ENCODE data around the gene NXT1.

The NXT1 gene

GRCh38 chr20:23358923-23359593 lies 8.5 kb downstream of the NXT1 start:
- FAIRE-seq (no peak), DNase-seq (ENCODE audit: insufficient read length, low spot score) (no peak)

- FAIRE-seq: no peak
- DNase-seq (ENCODE audit: insufficient read length, low spot score): no peak
These were observed 9.9 kb downstream of the NXT1 start for GRCh38 chr20:23360531-23360930.

GRCh38 chr20:23361119-23361475 lies 10.5 kb downstream of the NXT1 start:
- FAIRE-seq (no peak), DNase-seq (ENCODE audit: insufficient read length, low spot score) (no peak)

GRCh38 chr20:23361476-23362391 lies 11.1 kb downstream of the NXT1 start, which contains the start of gene GZF1:
GZF1 (plus strand) TSS chr20:23362182; CDS start chr20:23364384, 2,202 bp downstream.
- DNase-seq (ENCODE audit: insufficient read length, low spot score): peak; percentile 91
- FAIRE-seq: peak; percentile 88

DNA sequence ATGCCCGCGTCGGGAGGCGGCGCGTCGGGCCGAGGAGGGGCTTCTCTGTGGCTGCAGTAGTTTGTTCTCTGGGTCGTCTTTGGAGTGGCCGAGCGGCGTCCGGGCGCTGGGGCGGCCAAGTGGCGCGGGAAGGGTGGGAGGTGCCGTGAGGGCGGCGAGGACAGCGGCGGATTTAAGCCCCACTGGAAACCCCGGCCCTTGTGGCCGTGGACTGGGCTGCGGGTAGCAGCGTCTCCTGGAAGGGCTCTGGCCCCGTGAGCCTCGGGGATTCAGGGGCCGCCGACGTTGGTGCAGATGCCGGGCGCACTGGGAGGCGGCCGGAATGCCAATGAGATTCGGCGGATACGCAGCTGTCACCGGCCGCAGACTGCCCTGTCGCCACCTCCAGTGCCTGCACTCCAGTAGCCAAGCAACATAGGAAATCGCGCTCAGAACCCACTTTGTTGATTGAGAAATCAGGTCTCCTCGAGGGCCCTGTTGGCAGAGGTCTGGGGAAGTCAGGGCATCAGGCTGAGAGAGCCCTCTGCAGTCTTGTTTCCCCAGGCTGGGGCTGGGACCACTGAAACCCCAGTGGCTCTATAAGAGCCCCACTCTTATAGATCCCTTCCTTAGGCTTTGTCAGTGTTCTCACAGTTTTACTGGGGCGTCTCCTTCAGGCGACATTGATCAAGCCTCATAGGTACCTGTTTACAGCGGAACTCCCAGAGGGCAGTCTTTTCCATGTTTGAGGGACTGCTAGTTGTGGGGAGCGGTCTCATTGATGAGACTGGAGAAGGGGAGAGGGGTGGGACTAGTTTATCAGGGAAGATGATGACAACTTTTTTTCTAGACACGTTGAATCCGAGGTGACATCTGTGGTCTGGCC lies 12.0 kb downstream of the NXT1 start:
- no peak for DNase-seq (ENCODE audit: insufficient read length, low spot score)

DNA sequence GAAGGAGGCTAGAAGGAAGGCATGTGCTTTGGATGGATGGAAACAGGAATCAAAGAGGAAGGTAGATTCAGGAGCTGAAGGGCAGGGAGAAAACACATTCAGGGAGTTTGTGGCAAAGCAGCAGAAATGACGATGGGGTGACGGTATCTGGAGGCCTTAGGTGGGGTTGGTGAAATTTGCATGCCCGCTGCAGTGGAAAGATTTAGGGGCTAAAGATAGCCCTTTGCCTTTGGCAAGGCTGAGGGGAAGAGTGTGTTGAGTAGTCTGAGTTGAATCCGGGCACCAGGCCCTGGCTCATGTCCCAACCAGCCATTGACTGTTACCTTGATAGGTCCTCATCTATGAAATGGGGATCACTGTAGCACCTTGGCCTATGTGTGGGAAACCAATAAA lies 12.7 kb downstream of the NXT1 start:
- no peak for FAIRE-seq

More for the DNA sequence above, 12.0 kb downstream of the NXT1 start:
- FAIRE-seq: no peak

GRCh38 chr20:23365390-23366165 lies 15.0 kb downstream of the NXT1 start:
- FAIRE-seq (no peak), DNase-seq (ENCODE audit: insufficient read length, low spot score) (no peak)

More for the DNA sequence above, 12.7 kb downstream of the NXT1 start:
- DNase-seq (ENCODE audit: insufficient read length, low spot score): no peak

DNA sequence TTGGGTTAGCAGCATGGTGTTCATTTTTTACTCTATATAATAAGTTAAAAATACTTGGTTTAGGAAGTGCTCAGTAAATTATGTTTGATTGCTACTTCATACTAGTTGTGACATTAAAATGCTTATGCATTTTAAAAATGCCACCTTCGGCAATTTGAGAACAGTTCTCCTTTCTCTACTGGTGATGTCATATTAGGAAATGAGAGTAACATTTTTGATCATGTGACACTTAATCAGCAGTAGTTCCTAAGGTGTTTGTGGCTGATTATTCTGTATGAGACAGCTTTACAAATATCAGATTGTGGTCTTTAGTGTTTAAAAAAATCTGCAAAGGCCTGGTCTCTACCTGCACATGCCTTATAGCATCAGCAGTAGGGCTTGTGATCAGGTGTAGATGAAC lies 15.8 kb downstream of the NXT1 start:
- DNase-seq (ENCODE audit: insufficient read length, low spot score) (no peak), FAIRE-seq (no peak)

DNA sequence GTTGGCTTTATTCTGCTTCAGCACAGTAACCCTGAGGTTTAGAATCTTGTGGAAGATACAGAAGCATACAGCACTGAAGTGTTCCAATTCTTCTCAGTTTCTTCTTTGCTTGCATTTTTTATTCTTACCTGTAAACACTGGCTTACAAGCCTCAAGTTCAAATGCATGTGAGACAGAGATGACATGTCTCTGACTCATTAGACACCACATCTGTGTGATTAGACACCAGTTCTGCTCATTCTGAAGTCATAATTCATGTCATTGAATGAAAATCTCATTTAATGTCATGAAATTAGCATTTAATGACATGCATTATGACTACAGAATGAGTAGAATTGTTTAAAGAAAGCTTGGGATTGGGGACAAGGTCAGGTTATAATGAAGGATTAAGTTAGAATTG lies 17.2 kb downstream of the NXT1 start:
- DNase-seq (ENCODE audit: insufficient read length, low spot score) (no peak), FAIRE-seq (no peak)

GRCh38 chr20:23368316-23369071 lies 17.9 kb downstream of the NXT1 start:
- DNase-seq (ENCODE audit: insufficient read length, low spot score): no peak
- no peak for FAIRE-seq

DNA sequence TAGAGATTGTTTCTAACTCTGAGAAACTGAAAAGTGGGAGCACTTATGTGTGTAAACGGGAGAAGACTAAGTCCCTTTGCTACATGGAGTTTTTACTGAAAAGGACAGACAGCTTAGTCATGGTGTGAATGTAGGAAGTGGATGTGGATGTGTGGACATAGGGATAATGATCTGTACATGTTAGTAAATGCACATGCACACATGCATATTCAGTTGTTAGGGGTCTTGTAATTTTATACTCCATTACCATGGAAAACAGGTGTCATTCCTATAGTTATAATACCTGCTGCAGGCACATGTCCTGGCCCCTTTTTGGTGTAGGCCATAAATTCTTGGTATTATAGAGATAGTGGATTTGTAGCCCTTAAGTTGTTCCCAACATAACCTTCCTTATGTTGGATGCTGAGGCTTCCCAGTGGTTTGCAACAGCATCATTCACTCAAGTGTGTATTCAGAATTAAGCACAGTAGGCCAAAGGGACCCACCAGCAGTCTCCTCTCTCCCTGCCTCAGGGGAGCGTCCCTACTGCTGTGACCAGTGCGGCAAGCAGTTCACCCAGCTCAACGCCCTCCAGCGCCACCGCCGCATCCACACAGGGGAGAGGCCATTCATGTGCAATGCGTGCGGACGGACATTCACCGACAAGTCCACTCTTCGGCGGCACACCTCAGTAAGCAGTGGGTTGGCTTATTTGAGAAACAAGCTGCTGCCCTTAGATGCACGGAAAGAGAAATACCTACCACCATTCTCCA lies 18.7 kb downstream of the NXT1 start:
- FAIRE-seq: no peak
- DNase-seq (ENCODE audit: insufficient read length, low spot score): no peak

DNA sequence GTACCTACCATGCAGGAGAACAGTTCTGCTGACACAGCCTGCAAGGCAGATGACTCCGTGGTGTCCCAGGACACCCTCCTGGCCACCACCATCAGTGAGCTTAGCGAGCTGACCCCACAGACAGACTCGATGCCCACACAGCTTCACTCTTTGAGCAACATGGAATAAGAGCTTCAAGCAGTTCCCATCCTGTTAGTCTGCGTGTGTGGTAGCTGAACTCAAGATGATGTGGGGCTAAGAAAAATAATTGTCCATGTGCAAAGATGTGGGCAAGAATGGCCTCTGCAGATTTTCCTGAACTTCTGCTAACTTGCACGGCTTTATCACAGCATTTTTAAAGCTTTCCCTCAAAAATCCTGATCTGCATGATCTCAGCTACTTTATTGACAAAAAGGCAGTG lies 19.7 kb downstream of the NXT1 start:
- DNase-seq (ENCODE audit: insufficient read length, low spot score) (no peak), FAIRE-seq (no peak)

GRCh38 chr20:23370873-23371272 lies 20.3 kb downstream of the NXT1 start:
- FAIRE-seq (no peak), DNase-seq (ENCODE audit: insufficient read length, low spot score) (no peak)

- FAIRE-seq: no peak
- DNase-seq (ENCODE audit: insufficient read length, low spot score): no peak
These were observed 20.9 kb downstream of the NXT1 start for GRCh38 chr20:23371496-23371895.

GRCh38 chr20:23374441-23374840 lies 23.9 kb downstream of the NXT1 start:
- FAIRE-seq: no peak
- no peak for DNase-seq (ENCODE audit: insufficient read length, low spot score)

DNA sequence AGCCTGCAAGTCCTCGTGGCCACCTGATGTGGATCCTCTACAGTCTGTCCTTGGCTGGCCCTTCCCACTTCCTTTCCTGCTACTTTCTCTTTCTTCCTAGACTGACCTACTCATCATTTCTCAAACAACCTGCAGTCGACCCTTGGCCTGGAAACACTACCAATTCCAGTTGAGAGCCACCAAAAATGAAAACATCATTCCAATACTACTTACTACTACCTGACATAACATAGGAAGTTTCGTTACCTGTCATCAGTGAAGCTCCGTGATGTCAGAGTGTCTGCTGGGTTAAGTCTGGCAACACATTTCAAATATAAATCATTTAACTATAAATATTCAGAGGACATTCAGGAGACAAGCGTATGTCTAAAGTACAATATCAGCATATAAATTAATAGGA lies 25.2 kb downstream of the NXT1 start:
- FAIRE-seq: no peak
- DNase-seq (ENCODE audit: insufficient read length, low spot score): no peak

- FAIRE-seq: no peak
- no peak for DNase-seq (ENCODE audit: insufficient read length, low spot score)
These were observed 29.2 kb downstream of the NXT1 start for GRCh38 chr20:23379772-23380171.

- FAIRE-seq: no peak
- no peak for DNase-seq (ENCODE audit: insufficient read length, low spot score)
These were observed 31.3 kb downstream of the NXT1 start for GRCh38 chr20:23381876-23382275.
